ENCODE measurements around the gene FAM229B. TPM values are rescaled to one million over a fixed set of nuclear protein-coding genes. Genes with fewer than 3 reads are reported as not detected.
A peak's percentile ranks its signal among the peaks of the same experiment; 100 is the strongest.

Gene FAM229B
- 10 to 100 TPM; 21.0 to 24.3 TPM for total RNA-seq
- polyA plus RNA-seq (2013, experiment 1 of 2), result 28.3 TPM
- 27.9 TPM for polyA plus RNA-seq (2013, experiment 2 of 2)
- long read RNA-seq, experiment 1, transcript FAM229B-201 (4 exons, 2,543 nt), result major isoform, 5 of 10 reads
- long read RNA-seq, experiment 1, partial matches to known transcripts, result 2 of 10 reads
- long read RNA-seq, experiment 1, other reads (novel, unspliced or antisense), result 3 of 10 reads
- long read RNA-seq, experiment 2, transcript FAM229B-201 (4 exons, 2,543 nt), result major isoform, 6 of 8 reads
- long read RNA-seq, experiment 2, partial matches to known transcripts, result 1 of 8 reads
- long read RNA-seq, experiment 2, other reads (novel, unspliced or antisense), result 1 of 8 reads
- long read RNA-seq, experiment 3, transcript FAM229B-201 (4 exons, 2,543 nt), result major isoform, 16 of 20 reads
- long read RNA-seq, experiment 3, partial matches to known transcripts, result 1 of 20 reads
- long read RNA-seq, experiment 3, other reads (novel, unspliced or antisense), result 3 of 20 reads
- long read RNA-seq, experiment 4, partial matches to known transcripts, result 0 of 5 reads
- long read RNA-seq, experiment 4, other reads (novel, unspliced or antisense), result 1 of 5 reads

GRCh38 chr6:112087136-112087911 lies at the start of gene FAM229B, which contains the start of gene TUBE1:
FAM229B (plus strand) TSS chr6:112087591; CDS start chr6:112099284, 11,693 bp downstream.
TUBE1 (minus strand) TSS chr6:112087482; CDS start chr6:112087434, 48 bp downstream.
- Histone ChIP-seq H3K27ac (ENCODE audit: low read depth, low read length) (peak within 1 kb of the TSS; percentile 59), H3K36me3 (ENCODE audit: control insufficient read depth, insufficient read depth, low read length) (peaks cover 25% of the 10 kb centered on the region), H3K4me1 (ENCODE audit: control insufficient read depth, insufficient read depth, low read length) (no peaks in the 10 kb centered on the region), H3K27me3 (ENCODE audit: control insufficient read depth, insufficient read depth, low read length, poor library complexity, severe bottlenecking) (peaks cover 13% of the 10 kb centered on the region), H3K4me3 (ENCODE audit: low read length) (peak within 1 kb of the TSS; percentile 94), H3K9me3 (ENCODE audit: control insufficient read depth, low read length) (no peaks in the 10 kb centered on the region), H3K9ac (ENCODE audit: extremely low read depth, low read length, poor library complexity, severe bottlenecking) (peak within 1 kb of the TSS; percentile 56)
- Mint-ChIP-seq H3K36me3 (ENCODE audit: low read depth) (peaks cover 34% of the 10 kb centered on the region), H3K9me3 (no peaks in the 10 kb centered on the region), H3K4me1 (peaks cover 3% of the 10 kb centered on the region), H3K27ac (no peak within 1 kb of the TSS), H3K27me3 (ENCODE audit: insufficient read depth) (peaks cover 2% of the 10 kb centered on the region), H3K4me3 (no peak within 1 kb of the TSS)
- TF ChIP-seq CTCF (conservative IDR thresholded peaks at IDR 0.05), result peak; percentile 12
- 0% methylated on average over 29 to 60 of the region's 60 CpGs for WGBS, 2 experiments (ENCODE audit: insufficient coverage in 1 of 2, insufficient read length in 1 of 2)
- peak; percentile 97 for DNase-seq

GRCh38 chr6:112037783-112038216 lies 49.6 kb upstream of the FAM229B start:
- H3K4me1 ChIP-seq (ENCODE audit: control insufficient read depth, insufficient read depth, low read length), result no peaks in the 10 kb centered on the region
- TF ChIP-seq CTCF (conservative IDR thresholded peaks at IDR 0.05), result no peak
- no peaks in the 10 kb centered on the region for H3K36me3 ChIP-seq (ENCODE audit: control insufficient read depth, insufficient read depth, low read length)
- H3K27me3 ChIP-seq (ENCODE audit: control insufficient read depth, insufficient read depth, low read length, poor library complexity, severe bottlenecking), result peaks cover 10% of the 10 kb centered on the region
- Mint-ChIP-seq H3K27me3 (ENCODE audit: insufficient read depth) (peaks cover 6% of the 10 kb centered on the region), H3K27ac (no peak overlapping the region), H3K9me3 (no peaks in the 10 kb centered on the region), H3K36me3 (ENCODE audit: low read depth) (no peaks in the 10 kb centered on the region), H3K4me3 (no peak overlapping the region), H3K4me1 (peaks cover 2% of the 10 kb centered on the region)
- 89 to 91% methylated on average over 8 of the region's 8 CpGs for WGBS, 2 experiments (ENCODE audit: insufficient coverage in 1 of 2, insufficient read length in 1 of 2)
- H3K27ac ChIP-seq (ENCODE audit: low read depth, low read length), result no peak overlapping the region
- no peak for DNase-seq
- H3K9me3 ChIP-seq (ENCODE audit: control insufficient read depth, low read length), result no peaks in the 10 kb centered on the region
- H3K4me3 ChIP-seq (ENCODE audit: low read length), result no peak overlapping the region
- no peak overlapping the region for H3K9ac ChIP-seq (ENCODE audit: extremely low read depth, low read length, poor library complexity, severe bottlenecking)

GRCh38 chr6:112038268-112038667 lies 49.1 kb upstream of the FAM229B start:
- Histone ChIP-seq H3K9ac (ENCODE audit: extremely low read depth, low read length, poor library complexity, severe bottlenecking) (no peak overlapping the region), H3K4me1 (ENCODE audit: control insufficient read depth, insufficient read depth, low read length) (no peaks in the 10 kb centered on the region), H3K27me3 (ENCODE audit: control insufficient read depth, insufficient read depth, low read length, poor library complexity, severe bottlenecking) (peaks cover 6% of the 10 kb centered on the region), H3K9me3 (ENCODE audit: control insufficient read depth, low read length) (no peaks in the 10 kb centered on the region), H3K36me3 (ENCODE audit: control insufficient read depth, insufficient read depth, low read length) (no peaks in the 10 kb centered on the region), H3K27ac (ENCODE audit: low read depth, low read length) (no peak overlapping the region), H3K4me3 (ENCODE audit: low read length) (no peak overlapping the region)
- Mint-ChIP-seq H3K36me3 (ENCODE audit: low read depth) (no peaks in the 10 kb centered on the region), H3K4me3 (no peak overlapping the region), H3K27me3 (ENCODE audit: insufficient read depth) (peaks cover 6% of the 10 kb centered on the region), H3K27ac (no peak overlapping the region), H3K9me3 (no peaks in the 10 kb centered on the region), H3K4me1 (peaks cover 2% of the 10 kb centered on the region)
- no peak for DNase-seq
- WGBS, 2 experiments (ENCODE audit: insufficient coverage in 1 of 2, insufficient read length in 1 of 2), result 86 to 92% methylated on average over 4 to 5 of the region's 5 CpGs
- no peak for TF ChIP-seq CTCF (conservative IDR thresholded peaks at IDR 0.05)
